Astrocyte (in vitro differentiated cells and primary cell): ENCODE measurements around the gene SCUBE1. TPM values are rescaled to one million over a fixed set of nuclear protein-coding genes. Genes with fewer than 3 reads are reported as not detected.

ENCODE experiments used
- DNase-seq: peaks from one replicate; pipeline ENCODE4 v3.0.0-alpha.2; 2010; ENCODE audit warnings: low read depth
- FAIRE-seq: peaks from 2 replicates; lab custom pipeline; 2011; peaks lifted over from hg19 to GRCh38; lab: Jason Lieb, UNC
- H2AFZ ChIP-seq: 2 replicates; pipeline ENCODE4 v1.6.0; 2012; ENCODE audit warnings: low read depth, low read length, inconsistent platforms
- H3K27ac ChIP-seq: 2 replicates; pipeline ENCODE4 v1.5.1; 2011; ENCODE audit warnings: low read depth, low read length, inconsistent platforms
- H3K27me3 ChIP-seq: 2 replicates; pipeline ENCODE4 v1.6.0; 2011; ENCODE audit warnings: low read length, inconsistent platforms; ENCODE audit not compliant: insufficient read depth
- H3K36me3 ChIP-seq: 2 replicates; pipeline ENCODE4 v1.5.1; 2011; ENCODE audit warnings: low read length, inconsistent platforms; ENCODE audit not compliant: insufficient read depth
- H3K4me1 ChIP-seq: 2 replicates; pipeline ENCODE4 v1.5.1; 2011; ENCODE audit warnings: low read length, inconsistent platforms; ENCODE audit not compliant: insufficient read depth
- H3K4me2 ChIP-seq: 2 replicates; pipeline ENCODE4 v1.6.0; 2012; ENCODE audit warnings: low read length, inconsistent platforms
- H3K4me3 ChIP-seq: 2 replicates; pipeline ENCODE4 v1.5.1; 2011; ENCODE audit warnings: low read depth, mild to moderate bottlenecking, low read length, inconsistent platforms; ENCODE audit not compliant: insufficient read depth
- H3K79me2 ChIP-seq: 2 replicates; pipeline ENCODE4 v1.6.0; 2012; ENCODE audit warnings: mild to moderate bottlenecking, low read length, inconsistent platforms; ENCODE audit not compliant: insufficient read depth
- H3K9ac ChIP-seq: 2 replicates; pipeline ENCODE4 v1.6.0; 2012; ENCODE audit warnings: mild to moderate bottlenecking, low read length, inconsistent platforms
- H3K9me3 ChIP-seq: 2 replicates; pipeline ENCODE4 v1.5.1; 2012; ENCODE audit warnings: low read depth, mild to moderate bottlenecking, low read length, inconsistent platforms; ENCODE audit not compliant: insufficient read depth
- H4K20me1 ChIP-seq: 2 replicates; pipeline ENCODE4 v1.6.0; 2012; ENCODE audit warnings: low read length, inconsistent platforms; ENCODE audit not compliant: insufficient read depth
- H3K27ac Mint-ChIP-seq: one replicate; pipeline ENCODE4 v1.8.0; 2021; ENCODE audit warnings: mild to moderate bottlenecking, mixed read lengths; ENCODE audit not compliant: unreplicated experiment
- H3K27me3 Mint-ChIP-seq: one replicate; pipeline ENCODE4 v1.8.0; 2021; ENCODE audit warnings: low read depth, mixed read lengths; ENCODE audit not compliant: unreplicated experiment
- H3K36me3 Mint-ChIP-seq: one replicate; pipeline ENCODE4 v1.8.0; 2021; ENCODE audit warnings: low read depth, mixed read lengths; ENCODE audit not compliant: unreplicated experiment
- H3K4me1 Mint-ChIP-seq: one replicate; pipeline ENCODE4 v1.8.0; 2021; ENCODE audit warnings: low read depth, mixed read lengths; ENCODE audit not compliant: unreplicated experiment
- H3K4me3 Mint-ChIP-seq: one replicate; pipeline ENCODE4 v1.8.0; 2021; ENCODE audit warnings: mild to moderate bottlenecking, moderate library complexity, mixed read lengths; ENCODE audit not compliant: unreplicated experiment
- H3K9me3 Mint-ChIP-seq: one replicate; pipeline ENCODE4 v1.8.0; 2021; ENCODE audit warnings: mild to moderate bottlenecking, mixed read lengths; ENCODE audit not compliant: unreplicated experiment
- EZH2 ChIP-seq: IDR thresholded peaks from 2 replicates; pipeline ENCODE4 v1.6.1; 2012; ENCODE audit warnings: mild to moderate bottlenecking, low read length, inconsistent platforms; ENCODE audit not compliant: insufficient read depth
- total RNA-seq: library from RNA; stranded (reverse); gene quantifications from 2 replicates; pipeline ENCODE4 v1.2.1, GENCODE V29; 2021
- TF ChIP-seq, protein P1 (sequence below): IDR thresholded peaks from 2 replicates; pipeline ENCODE4 v1.5.1; 2011; ENCODE audit warnings: low read depth, mild to moderate bottlenecking, inconsistent platforms, low read length, moderate library complexity; ENCODE audit not compliant: insufficient read depth

SCUBE1 gene
- total RNA-seq, 1 donor from 2014 or later, result 0.07 TPM

DNA sequence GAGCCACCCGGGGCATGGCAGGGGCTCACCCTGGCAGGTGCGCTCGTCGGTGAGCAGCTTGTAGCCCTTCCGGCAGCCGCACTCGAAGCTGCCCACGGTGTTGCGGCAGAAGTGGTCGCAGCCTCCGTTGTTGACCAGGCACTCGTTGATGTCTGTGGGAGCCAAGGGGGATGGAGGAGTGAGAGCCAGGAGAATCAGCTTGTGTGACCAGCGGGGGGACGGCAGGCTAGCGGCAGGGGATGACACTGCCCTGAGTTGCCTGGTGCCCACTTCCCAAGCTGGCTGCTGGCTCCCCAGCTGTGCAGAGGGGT is 111.5 kb downstream of the SCUBE1 start:
- Mint-ChIP-seq H3K4me3 (no peak overlapping the region), H3K4me1 (peaks cover 6% of the 10 kb centered on the region), H3K27me3 (peaks cover 57% of the 10 kb centered on the region), H3K9me3 (no peaks in the 10 kb centered on the region), H3K27ac (no peak overlapping the region), H3K36me3 (no peaks in the 10 kb centered on the region)
- Histone ChIP-seq H3K4me2 (no peak overlapping the region), H3K79me2 (no peaks in the 10 kb centered on the region), H3K4me3 (no peak overlapping the region), H3K9me3 (no peaks in the 10 kb centered on the region), H2AFZ (no peak overlapping the region), H3K27ac (no peak overlapping the region), H3K36me3 (no peaks in the 10 kb centered on the region), H3K27me3 (peaks cover 16% of the 10 kb centered on the region), H3K4me1 (no peaks in the 10 kb centered on the region), H3K9ac (no peak overlapping the region), H4K20me1 (no peaks in the 10 kb centered on the region)
- FAIRE-seq, result no peak
- no peak for DNase-seq
- TF ChIP-seq, protein P1, sequence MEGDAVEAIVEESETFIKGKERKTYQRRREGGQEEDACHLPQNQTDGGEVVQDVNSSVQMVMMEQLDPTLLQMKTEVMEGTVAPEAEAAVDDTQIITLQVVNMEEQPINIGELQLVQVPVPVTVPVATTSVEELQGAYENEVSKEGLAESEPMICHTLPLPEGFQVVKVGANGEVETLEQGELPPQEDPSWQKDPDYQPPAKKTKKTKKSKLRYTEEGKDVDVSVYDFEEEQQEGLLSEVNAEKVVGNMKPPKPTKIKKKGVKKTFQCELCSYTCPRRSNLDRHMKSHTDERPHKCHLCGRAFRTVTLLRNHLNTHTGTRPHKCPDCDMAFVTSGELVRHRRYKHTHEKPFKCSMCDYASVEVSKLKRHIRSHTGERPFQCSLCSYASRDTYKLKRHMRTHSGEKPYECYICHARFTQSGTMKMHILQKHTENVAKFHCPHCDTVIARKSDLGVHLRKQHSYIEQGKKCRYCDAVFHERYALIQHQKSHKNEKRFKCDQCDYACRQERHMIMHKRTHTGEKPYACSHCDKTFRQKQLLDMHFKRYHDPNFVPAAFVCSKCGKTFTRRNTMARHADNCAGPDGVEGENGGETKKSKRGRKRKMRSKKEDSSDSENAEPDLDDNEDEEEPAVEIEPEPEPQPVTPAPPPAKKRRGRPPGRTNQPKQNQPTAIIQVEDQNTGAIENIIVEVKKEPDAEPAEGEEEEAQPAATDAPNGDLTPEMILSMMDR, result no peak
- TF ChIP-seq EZH2, result no peak

DNA sequence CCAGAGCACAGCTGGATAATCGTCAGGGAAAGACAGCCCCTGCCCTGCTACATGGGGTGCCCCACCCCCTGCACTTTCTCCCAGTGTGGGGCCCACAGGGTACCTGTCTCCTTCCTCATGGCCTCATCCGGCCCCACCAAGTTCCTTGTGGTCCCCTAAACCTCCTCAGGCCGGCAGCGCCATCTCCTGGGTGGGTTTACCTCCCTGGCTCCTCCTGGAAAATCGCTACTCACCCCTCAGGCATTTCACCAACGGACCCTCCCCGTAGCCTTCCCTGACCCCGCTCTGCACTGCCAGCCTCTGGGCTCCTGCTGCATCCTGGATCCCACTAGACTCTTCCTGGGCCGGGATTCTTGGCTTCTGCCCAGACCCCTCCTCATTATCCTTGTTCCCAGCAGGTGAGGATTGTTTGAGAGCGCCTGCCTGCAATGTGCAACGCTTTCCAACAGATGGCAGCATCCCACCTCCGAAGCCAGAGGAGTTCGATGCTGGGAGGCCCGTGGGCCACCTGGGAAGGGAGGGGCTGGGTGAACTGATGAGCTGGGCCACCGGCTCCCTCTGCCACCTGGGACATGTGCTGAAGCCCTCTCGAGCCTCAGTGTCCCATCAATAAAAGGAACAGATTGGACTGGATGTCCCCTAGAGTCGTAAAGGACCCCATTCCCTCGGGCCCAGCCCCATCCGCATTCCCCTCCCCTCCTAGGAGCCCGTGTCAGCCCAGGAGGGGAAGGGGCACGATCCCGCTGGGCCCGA is 112.0 kb downstream of the SCUBE1 start:
- Mint-ChIP-seq H3K27ac (no peak overlapping the region), H3K9me3 (no peaks in the 10 kb centered on the region)
- no peak overlapping the region for H3K4me3 ChIP-seq

More for the DNA sequence above, 112.0 kb downstream of the SCUBE1 start:
- Histone ChIP-seq H3K4me2 (no peak overlapping the region), H3K27me3 (peaks cover 16% of the 10 kb centered on the region), H2AFZ (no peak overlapping the region), H4K20me1 (no peaks in the 10 kb centered on the region), H3K9ac (no peak overlapping the region), H3K4me1 (no peaks in the 10 kb centered on the region), H3K79me2 (no peaks in the 10 kb centered on the region), H3K27ac (no peak overlapping the region), H3K9me3 (no peaks in the 10 kb centered on the region), H3K36me3 (no peaks in the 10 kb centered on the region)
- FAIRE-seq (no peak), DNase-seq (no peak)
- TF ChIP-seq, protein P1, result peak; percentile 78
- TF ChIP-seq EZH2, result no peak
- H3K36me3 Mint-ChIP-seq, result no peaks in the 10 kb centered on the region
- peaks cover 53% of the 10 kb centered on the region for H3K27me3 Mint-ChIP-seq
- H3K4me3 Mint-ChIP-seq, result no peak overlapping the region
- peaks cover 8% of the 10 kb centered on the region for H3K4me1 Mint-ChIP-seq
